ENCODE measurements around the gene TRIM71. TPM values are rescaled to one million over a fixed set of nuclear protein-coding genes. Genes with fewer than 3 reads are reported as not detected.

Gene TRIM71
- total RNA-seq, 1 donor from 2014 or later = not detected

DNA sequence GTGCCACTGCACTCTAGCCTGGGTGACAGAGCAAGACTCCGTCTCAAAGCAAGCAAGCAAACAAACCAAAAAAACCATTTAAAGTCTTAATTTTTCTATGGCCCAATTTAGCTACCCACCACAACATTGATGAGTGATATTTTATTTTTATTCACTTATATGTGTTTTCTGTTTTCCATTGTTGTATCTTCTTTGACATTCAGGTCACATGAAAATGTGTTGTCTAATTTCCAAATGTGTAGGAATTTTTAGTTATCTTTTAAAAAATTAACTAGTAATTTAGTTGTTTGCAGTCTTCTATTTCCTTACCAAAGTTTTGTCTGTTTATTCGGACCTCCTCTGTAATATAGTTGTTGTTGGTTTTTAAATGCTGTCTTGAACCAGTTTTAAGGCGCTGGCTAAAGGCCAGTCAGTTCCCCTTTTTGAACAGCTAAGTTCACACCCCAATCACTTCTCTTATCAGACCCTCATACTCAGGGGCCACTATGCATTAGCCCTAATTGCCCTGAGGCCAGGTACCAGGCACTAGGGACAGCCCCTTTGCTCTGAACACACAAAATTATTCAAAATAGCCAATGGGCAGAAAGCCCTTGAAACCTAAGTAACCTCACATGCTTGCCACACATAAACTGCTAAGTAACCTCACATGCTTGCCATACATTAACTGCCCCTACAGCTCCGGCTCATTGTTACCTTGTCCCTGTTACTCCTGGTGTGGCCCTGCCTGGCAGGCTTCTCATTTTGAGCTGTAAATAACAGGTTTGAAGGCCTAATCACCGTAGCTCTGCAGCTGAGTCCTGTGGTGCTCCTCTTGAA, 129.4 kb downstream of the TRIM71 start:
- Mint-ChIP-seq H3K9me3 (ENCODE audit: unreplicated experiment) (no peaks in the 10 kb centered on the region), H3K4me1 (ENCODE audit: unreplicated experiment) (no peaks in the 10 kb centered on the region), H3K4me3 (ENCODE audit: unreplicated experiment) (no peak overlapping the region), H3K27me3 (ENCODE audit: unreplicated experiment) (peaks cover 8% of the 10 kb centered on the region), H3K36me3 (ENCODE audit: unreplicated experiment) (no peaks in the 10 kb centered on the region), H3K27ac (ENCODE audit: unreplicated experiment) (no peak overlapping the region)
- DNase-seq (ENCODE audit: extremely low spot score, unreplicated experiment) = no peak
- TF ChIP-seq, protein P1, sequence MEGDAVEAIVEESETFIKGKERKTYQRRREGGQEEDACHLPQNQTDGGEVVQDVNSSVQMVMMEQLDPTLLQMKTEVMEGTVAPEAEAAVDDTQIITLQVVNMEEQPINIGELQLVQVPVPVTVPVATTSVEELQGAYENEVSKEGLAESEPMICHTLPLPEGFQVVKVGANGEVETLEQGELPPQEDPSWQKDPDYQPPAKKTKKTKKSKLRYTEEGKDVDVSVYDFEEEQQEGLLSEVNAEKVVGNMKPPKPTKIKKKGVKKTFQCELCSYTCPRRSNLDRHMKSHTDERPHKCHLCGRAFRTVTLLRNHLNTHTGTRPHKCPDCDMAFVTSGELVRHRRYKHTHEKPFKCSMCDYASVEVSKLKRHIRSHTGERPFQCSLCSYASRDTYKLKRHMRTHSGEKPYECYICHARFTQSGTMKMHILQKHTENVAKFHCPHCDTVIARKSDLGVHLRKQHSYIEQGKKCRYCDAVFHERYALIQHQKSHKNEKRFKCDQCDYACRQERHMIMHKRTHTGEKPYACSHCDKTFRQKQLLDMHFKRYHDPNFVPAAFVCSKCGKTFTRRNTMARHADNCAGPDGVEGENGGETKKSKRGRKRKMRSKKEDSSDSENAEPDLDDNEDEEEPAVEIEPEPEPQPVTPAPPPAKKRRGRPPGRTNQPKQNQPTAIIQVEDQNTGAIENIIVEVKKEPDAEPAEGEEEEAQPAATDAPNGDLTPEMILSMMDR (IDR thresholded peaks at IDR 0.05) = no peak

Other genes with a start within 250 kb of the TRIM71 start
- gene DYNC1LI1, start 247.1 kb upstream of the TRIM71 start, total RNA-seq = 58.8 and 64.3 TPM in 2 replicates
- gene CNOT10, start 132.8 kb upstream of the TRIM71 start, total RNA-seq = 47.7 and 49.6 TPM in 2 replicates
- gene CCR4, start 133.6 kb downstream of the TRIM71 start, total RNA-seq = not detected in 2 replicates